ENCODE data around the gene KDM6A.

DNA sequence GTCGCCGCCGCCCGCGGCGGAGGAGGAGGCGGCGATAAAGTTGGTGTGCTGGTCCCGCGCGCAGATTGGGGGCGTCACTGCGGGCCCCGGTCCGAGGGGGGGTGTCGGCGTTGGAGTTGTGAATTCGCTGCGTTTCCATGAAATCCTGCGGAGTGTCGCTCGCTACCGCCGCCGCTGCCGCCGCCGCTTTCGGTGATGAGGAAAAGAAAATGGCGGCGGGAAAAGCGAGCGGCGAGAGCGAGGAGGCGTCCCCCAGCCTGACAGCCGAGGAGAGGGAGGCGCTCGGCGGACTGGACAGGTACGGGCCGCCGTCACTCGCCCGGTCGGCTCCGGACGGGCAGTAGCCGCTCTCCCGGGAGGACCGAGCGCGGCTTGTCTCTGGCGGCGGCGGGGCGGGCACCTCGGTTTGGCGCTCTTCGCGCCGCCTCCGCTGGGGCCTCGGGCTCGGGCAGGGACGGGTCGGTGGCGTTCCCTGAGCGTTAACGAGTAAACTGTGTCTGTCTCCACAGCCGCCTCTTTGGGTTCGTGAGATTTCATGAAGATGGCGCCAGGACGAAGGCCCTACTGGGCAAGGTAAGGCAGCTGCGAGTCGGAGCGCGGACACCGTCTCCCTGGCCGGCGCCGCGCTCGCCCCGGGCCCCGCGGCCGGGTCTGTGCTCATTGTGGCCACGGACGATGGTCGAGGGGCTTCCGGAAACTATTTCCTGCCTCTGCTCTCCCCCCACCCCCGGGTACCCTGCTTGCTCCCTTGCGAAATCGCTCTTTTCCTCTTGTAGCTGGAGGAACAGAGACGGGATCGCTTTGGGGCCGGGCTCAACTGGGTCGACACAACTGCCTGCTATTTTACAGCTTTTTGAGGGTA is 658 bp downstream of the KDM6A start:
- TF ChIP-seq POLR2A (IDR thresholded peaks at IDR 0.05) (peak in 1 of 2 donors; percentile 45), CTCF (IDR thresholded peaks at IDR 0.05) (peak in 1 of 6 experiments; percentile 11)

All from thyroid gland (tissue), 4 donors.